Gastroesophageal sphincter (tissue), 3 donors: Measurements from ENCODE around the gene ZFX.

Source experiments
- CTCF ChIP-seq, 4 experiments: fragments of 200-600 bp in 2 of 4; fragments of 450-650 bp in 2 of 4; sonication (generic) in 1 of 4; IDR thresholded peaks; one replicate each; pipeline ENCODE4 v1.5.1; 2017 to 2019; ENCODE audit warnings: antibody characterized with exemption in 4 of 4, mild to moderate bottlenecking in 2 of 4, moderate library complexity in 2 of 4
- EP300 ChIP-seq: sonication (generic); formaldehyde crosslinking; IDR thresholded peaks from one replicate; pipeline ENCODE4 v1.6.1; 2017; ENCODE audit warnings: antibody characterized with exemption, mild to moderate bottlenecking
- POLR2A ChIP-seq, 2 donors: fragments of 450-650 bp; IDR thresholded peaks; one replicate each; pipeline ENCODE4 v1.6.1; 2017; ENCODE audit warnings: antibody characterized with exemption in 2 of 2, mild to moderate bottlenecking in 2 of 2, moderate library complexity in 1 of 2
- POLR2AphosphoS5 ChIP-seq: sonication (generic); formaldehyde crosslinking; IDR thresholded peaks from one replicate; pipeline ENCODE4 v1.6.1; 2017; ENCODE audit warnings: antibody characterized with exemption

- TF ChIP-seq POLR2A (IDR thresholded peaks at IDR 0.05): no peak
- TF ChIP-seq CTCF (IDR thresholded peaks at IDR 0.05): no peak
- TF ChIP-seq EP300: no peak
- TF ChIP-seq POLR2AphosphoS5: no peak
Measured at GRCh38 chrX:24153796-24154189, 4.3 kb downstream of the ZFX start.
